Activated gamma-delta T cell treated with Interleukin-2 at 50 U/mL for 16 hours (primary cell): ENCODE results near the gene HM13.
"Not testable (repeated sequence)": the region's sequence is repeated elsewhere in the genome, so short reads cannot be mapped to it uniquely, and the experiment has no call there.

Experiments
- DNase-seq: peaks from one replicate; pipeline ENCODE4 v3.0.0-alpha.2; 2020

HM13 gene

GRCh38 chr20:31543966-31544598 is 29.8 kb downstream of the HM13 start:
- DNase-seq, result no peak

GRCh38 chr20:31544600-31544999 is 30.4 kb downstream of the HM13 start:
- no peak for DNase-seq

- DNase-seq, result not testable (repeated sequence)
Measured at GRCh38 chr20:31545621-31546040, 31.4 kb downstream of the HM13 start.

- peak; percentile 74 for DNase-seq
Measured at GRCh38 chr20:31547017-31547675, 32.9 kb downstream of the HM13 start.

- no peak for DNase-seq
Measured at GRCh38 chr20:31547720-31548298, 33.6 kb downstream of the HM13 start.

- DNase-seq, result no peak
Measured at GRCh38 chr20:31548820-31549512, 34.7 kb downstream of the HM13 start.

GRCh38 chr20:31549513-31549880 is 35.3 kb downstream of the HM13 start:
- no peak for DNase-seq

GRCh38 chr20:31550099-31550498 is 35.9 kb downstream of the HM13 start:
- no peak for DNase-seq

GRCh38 chr20:31551163-31552081 is 37.2 kb downstream of the HM13 start:
- DNase-seq, result no peak

GRCh38 chr20:31555203-31555775 is 41.0 kb downstream of the HM13 start:
- no peak for DNase-seq

GRCh38 chr20:31559704-31560093 is 45.5 kb downstream of the HM13 start:
- no peak for DNase-seq

- peak; percentile 72 for DNase-seq
Measured at GRCh38 chr20:31560094-31560745, 46.0 kb downstream of the HM13 start.

GRCh38 chr20:31560746-31561598 is 46.7 kb downstream of the HM13 start:
- DNase-seq, result no peak

GRCh38 chr20:31562241-31562640 is 48.0 kb downstream of the HM13 start:
- DNase-seq, result no peak

- no peak for DNase-seq
Measured at GRCh38 chr20:31564284-31564683, 50.0 kb downstream of the HM13 start.

- DNase-seq, result no peak
Measured at GRCh38 chr20:31565699-31566318, 51.6 kb downstream of the HM13 start.

- no peak for DNase-seq
Measured at GRCh38 chr20:31566319-31566657, 52.0 kb downstream of the HM13 start.

GRCh38 chr20:31566658-31567379 is 52.6 kb downstream of the HM13 start:
- no peak for DNase-seq

GRCh38 chr20:31567380-31567720 is 53.1 kb downstream of the HM13 start:
- no peak for DNase-seq
